ENCODE data around the gene LTBP4. TPM values are rescaled to one million over a fixed set of nuclear protein-coding genes. Genes with fewer than 3 reads are reported as not detected.

LTBP4 gene
- total and polyA plus RNA-seq, 2 donors (not counting 1 experiment from before 2014, with no cell fraction given): 81.2 to 105 TPM

DNA sequence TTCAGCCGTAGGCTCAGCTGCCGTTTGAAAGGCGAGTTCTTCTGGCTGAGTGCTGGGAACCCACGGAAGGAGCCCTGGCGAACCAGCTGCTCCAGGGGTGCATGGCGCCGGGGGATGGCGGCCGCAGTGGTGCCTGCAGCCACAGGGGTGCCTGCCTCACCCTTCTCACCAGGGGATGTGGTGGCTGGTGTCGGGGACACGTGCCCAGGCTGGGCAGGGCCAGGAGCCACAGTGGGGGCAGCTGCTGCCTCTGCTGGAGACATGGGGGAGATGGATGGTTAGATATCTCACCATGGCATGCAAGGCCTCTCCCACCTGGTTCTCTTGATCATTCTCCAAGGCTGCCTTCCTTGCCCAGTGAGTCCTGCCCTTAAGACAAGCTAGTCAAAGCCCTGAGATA is 72.2 kb downstream of the LTBP4 start:
- no peak overlapping the region for H3K9ac ChIP-seq (ENCODE audit: low read length)
- CTCF ChIA-PET: no interaction called here

DNA sequence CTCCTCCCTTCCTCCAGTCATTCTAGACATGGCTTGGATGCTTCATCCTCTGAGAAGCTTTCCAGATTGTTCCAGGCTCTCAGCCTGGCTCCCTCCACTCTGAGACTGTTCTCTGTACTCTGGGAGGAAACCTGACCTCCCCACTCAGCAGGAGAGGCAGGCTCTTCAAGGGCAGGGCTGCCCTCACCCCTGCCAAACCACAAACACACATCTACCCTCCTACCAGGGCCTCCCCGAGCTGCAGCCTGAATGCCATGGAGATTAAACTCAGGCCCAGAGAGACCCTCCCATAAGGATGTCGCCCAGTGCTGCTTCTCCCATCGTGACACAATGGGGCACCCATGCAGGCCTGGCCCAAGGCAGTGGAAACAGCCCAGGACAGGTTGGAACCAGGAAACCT is 73.1 kb downstream of the LTBP4 start:
- Mint-ChIP-seq H3K27ac (no peak overlapping the region), H3K4me3 (no peak overlapping the region), H3K27me3 (no peaks in the 10 kb centered on the region), H3K9me3 (ENCODE audit: insufficient read depth) (no peaks in the 10 kb centered on the region), H3K4me1 (peaks cover 2% of the 10 kb centered on the region)
- DNase-seq (no peak), ATAC-seq (ENCODE audit: low read depth) (no peak)
- TF ChIP-seq CTCF (IDR thresholded peaks at IDR 0.05): no peak
- TF ChIP-seq EZH2 (IDR thresholded peaks at IDR 0.05; ENCODE audit: borderline replicate concordance, insufficient read depth, low read depth, low read length, poor library complexity, severe bottlenecking): no peak
- no peaks in the 10 kb centered on the region for H3K9me3 ChIP-seq (ENCODE audit: control extremely low read depth in 1 of 3, control insufficient read depth in 2 of 3, insufficient read depth in 1 of 3, low read length in 2 of 3)
- no peak overlapping the region for H3K4me2 ChIP-seq (replicated peaks; ENCODE audit: low read depth, low read length, poor library complexity, severe bottlenecking)
- H3K27me3 ChIP-seq (replicated peaks in 1 of 4; ENCODE audit: control extremely low read depth in 1 of 4, control insufficient read depth in 3 of 4, insufficient read depth in 4 of 4, low read length in 3 of 4): no peaks in the 10 kb centered on the region
- no peaks in the 10 kb centered on the region for H3K4me1 ChIP-seq (ENCODE audit: control insufficient read depth in 2 of 2, insufficient read depth in 2 of 2, low read length in 2 of 2)
- no peak overlapping the region for H2AFZ ChIP-seq (ENCODE audit: insufficient read depth, low read depth, low read length, poor library complexity, severe bottlenecking)
- WGBS (ENCODE audit: insufficient coverage): 75% methylated on average over 3 of the region's 3 CpGs
- H4K20me1 ChIP-seq (ENCODE audit: control insufficient read depth, insufficient read depth, low read length, poor library complexity, severe bottlenecking): no peaks in the 10 kb centered on the region
- H3K36me3 ChIP-seq (replicated peaks in 1 of 2; ENCODE audit: control extremely low read depth in 1 of 2, control insufficient read depth in 1 of 2, extremely low read depth in 1 of 2, insufficient read depth in 2 of 2, low read length in 1 of 2): peaks cover 1 to 37% of the 10 kb centered on the region in 2 experiments
- ChIA-PET CTCF (no interaction called here), POLR2A (no interaction called here)
- no peaks in the 10 kb centered on the region for H3K79me2 ChIP-seq (ENCODE audit: control insufficient read depth, insufficient read depth, low read length)
- no peak overlapping the region for H3K4me3 ChIP-seq (ENCODE audit: control extremely low read depth in 1 of 5, extremely low read depth in 1 of 5, insufficient read depth in 1 of 5, low read depth in 2 of 5, low read length in 4 of 5)
- H3K27ac ChIP-seq (ENCODE audit: low read length in 2 of 2): no peak overlapping the region
- intact Hi-C loops (cut with micrococcal nuclease): no loop called here
- H3K9ac ChIP-seq (ENCODE audit: low read length): no peak overlapping the region

More for the DNA sequence above, 72.2 kb downstream of the LTBP4 start:
- Mint-ChIP-seq H3K9me3 (ENCODE audit: insufficient read depth) (peaks cover 2% of the 10 kb centered on the region), H3K27me3 (no peaks in the 10 kb centered on the region), H3K4me1 (peaks cover 2% of the 10 kb centered on the region), H3K27ac (no peak overlapping the region), H3K4me3 (no peak overlapping the region)
- Histone ChIP-seq H2AFZ (ENCODE audit: insufficient read depth, low read depth, low read length, poor library complexity, severe bottlenecking) (no peak overlapping the region), H3K27me3 (replicated peaks in 1 of 4; ENCODE audit: control extremely low read depth in 1 of 4, control insufficient read depth in 3 of 4, insufficient read depth in 4 of 4, low read length in 3 of 4) (no peaks in the 10 kb centered on the region), H3K4me2 (replicated peaks; ENCODE audit: low read depth, low read length, poor library complexity, severe bottlenecking) (no peak overlapping the region), H3K27ac (ENCODE audit: low read length in 2 of 2) (no peak overlapping the region), H3K79me2 (ENCODE audit: control insufficient read depth, insufficient read depth, low read length) (no peaks in the 10 kb centered on the region), H3K9me3 (ENCODE audit: control extremely low read depth in 1 of 3, control insufficient read depth in 2 of 3, insufficient read depth in 1 of 3, low read length in 2 of 3) (peaks cover 0 to 2% (median 0%) of the 10 kb centered on the region in 3 donors), H3K4me1 (ENCODE audit: control insufficient read depth in 2 of 2, insufficient read depth in 2 of 2, low read length in 2 of 2) (no peaks in the 10 kb centered on the region), H3K4me3 (ENCODE audit: control extremely low read depth in 1 of 5, extremely low read depth in 1 of 5, insufficient read depth in 1 of 5, low read depth in 2 of 5, low read length in 4 of 5) (no peak overlapping the region), H3K36me3 (replicated peaks in 1 of 2; ENCODE audit: control extremely low read depth in 1 of 2, control insufficient read depth in 1 of 2, extremely low read depth in 1 of 2, insufficient read depth in 2 of 2, low read length in 1 of 2) (peaks cover 3 to 42% of the 10 kb centered on the region in 2 experiments), H4K20me1 (ENCODE audit: control insufficient read depth, insufficient read depth, low read length, poor library complexity, severe bottlenecking) (no peaks in the 10 kb centered on the region)
- ATAC-seq (ENCODE audit: low read depth) (no peak), DNase-seq (no peak)
- no peak for TF ChIP-seq EZH2 (IDR thresholded peaks at IDR 0.05; ENCODE audit: borderline replicate concordance, insufficient read depth, low read depth, low read length, poor library complexity, severe bottlenecking)
- no peak for TF ChIP-seq CTCF (IDR thresholded peaks at IDR 0.05)
- intact Hi-C loops (cut with micrococcal nuclease): no loop called here
- POLR2A ChIA-PET: interaction anchor here (0.6 kb wide), 1 partner anchor 243 kb away, joined by 4 read pairs; no protein-coding TSS in a partner anchor
- 100% methylated on average over 9 of the region's 11 CpGs for WGBS (ENCODE audit: insufficient coverage)
